Panc1 (cell line): Measurements from ENCODE around the gene TOGARAM2. TPM values are rescaled to one million over a fixed set of nuclear protein-coding genes. Genes with fewer than 3 reads are reported as not detected.

Source experiments
- ATAC-seq: fragments of 200-7000 bp; cut with Tn5 transposase; 2 replicates; pipeline ENCODE4 v1.9.1; 2020; ENCODE audit warnings: mild to moderate bottlenecking, moderate library complexity
- BruUV-seq: library from RNA; stranded (reverse); fragments of 400-500 nt; replicated peaks from 2 replicates; lab custom pipeline; 2021; lab: Mats Ljungman, UMichigan
- CTCF ChIA-PET: fragments of 300-600 bp; sonication (Branson Sonifier 250); formaldehyde crosslinking; loops from one replicate; lab custom pipeline; 2022; ENCODE audit warnings: antibody characterized with exemption; lab: Charles Lee
- POLR2A ChIA-PET: fragments of 300-600 bp; sonication (Branson Sonifier 250); formaldehyde crosslinking; loops from one replicate; lab custom pipeline; 2022; ENCODE audit warnings: antibody characterized with exemption; lab: Charles Lee
- DNase-seq: peaks from one replicate; pipeline ENCODE4 v3.0.0-alpha.2; 2010; ENCODE audit warnings: low read depth, low spot score
- H3K27ac ChIP-seq: 2 replicates; pipeline ENCODE4 v1.5.1; 2011; ENCODE audit warnings: mild to moderate bottlenecking, low read length, inconsistent platforms
- H3K27me3 ChIP-seq: fragments of 200-500 bp; sonication (Bioruptor generic); 2 replicates; pipeline ENCODE4 v1.6.0; 2014; ENCODE audit warnings: low read length, inconsistent platforms; ENCODE audit not compliant: control insufficient read depth, insufficient read depth
- H3K36me3 ChIP-seq: fragments of 200-500 bp; sonication (Bioruptor generic); 2 replicates; pipeline ENCODE4 v1.5.1; 2014; ENCODE audit warnings: inconsistent platforms, mild to moderate bottlenecking, low read length, moderate library complexity; ENCODE audit not compliant: control insufficient read depth, insufficient read depth
- H3K4me1 ChIP-seq: 2 replicates; pipeline ENCODE4 v1.5.1; 2011; ENCODE audit warnings: inconsistent platforms, mild to moderate bottlenecking, low read length, moderate library complexity; ENCODE audit not compliant: control insufficient read depth, insufficient read depth
- H3K4me3 ChIP-seq, 2 experiments: 2 replicates each; pipeline ENCODE4 v1.5.1; 2011 to 2012; ENCODE audit warnings: low read depth in 2 of 2, low read length in 2 of 2, mild to moderate bottlenecking in 2 of 2, inconsistent platforms in 1 of 2, moderate library complexity in 1 of 2
- H3K9me3 ChIP-seq: fragments of 200-500 bp; sonication (Bioruptor generic); 2 replicates; pipeline ENCODE4 v1.5.1; 2014; ENCODE audit warnings: low read depth, mild to moderate bottlenecking, inconsistent platforms, low read length, moderate library complexity; ENCODE audit not compliant: control insufficient read depth, insufficient read depth
- POLR2AphosphoS5 ChIP-seq: IDR thresholded peaks from 2 replicates; pipeline ENCODE4 v1.6.1; 2012; ENCODE audit warnings: mild to moderate bottlenecking, low read depth, low read length, moderate library complexity
- SIN3A ChIP-seq: IDR thresholded peaks from 2 replicates; pipeline ENCODE4 v1.6.1; 2012; ENCODE audit warnings: low read depth, mild to moderate bottlenecking, low read length, moderate library complexity, borderline replicate concordance; ENCODE audit not compliant: insufficient read depth
- TCF7L2 ChIP-seq: IDR thresholded peaks from 2 replicates; pipeline ENCODE4 v1.6.1; 2011; ENCODE audit warnings: mild to moderate bottlenecking, low read depth, low read length, inconsistent platforms
- in situ Hi-C: cut with HindIII; loops from 2 replicates; pipeline ENCODE4 v1.10.0; 2016; ENCODE audit warnings: low sequenced_read_pairs, low pct_unique_long_range_greater_than_20kb
- intact Hi-C: fragments of 100-400 bp; cut with micrococcal nuclease; formaldehyde crosslinking; loops from one replicate; pipeline ENCODE4 v1.10.0; 2022; ENCODE audit not compliant: unreplicated experiment
- total RNA-seq: library from RNA; stranded (reverse); gene quantifications from one replicate; pipeline ENCODE4 v1.2.1, GENCODE V29; 2021; ENCODE audit not compliant: unreplicated experiment
- TF ChIP-seq, protein P1 (sequence below): fragments of 450-650 bp; IDR thresholded peaks from 2 replicates; pipeline ENCODE4 v1.5.1; 2017; ENCODE audit warnings: mild to moderate bottlenecking
- TF ChIP-seq, protein P2 (sequence below), 2 experiments: IDR thresholded peaks; 2 replicates each; pipeline ENCODE4 v1.6.1; 2011 to 2012; ENCODE audit warnings: low read depth in 2 of 2, control low read depth in 1 of 2, low read length in 1 of 2, mild to moderate bottlenecking in 1 of 2, moderate library complexity in 1 of 2; ENCODE audit not compliant: insufficient read depth in 1 of 2

The TOGARAM2 gene
- total RNA-seq, 1 experiment from 2014 or later: 0.44 TPM

DNA sequence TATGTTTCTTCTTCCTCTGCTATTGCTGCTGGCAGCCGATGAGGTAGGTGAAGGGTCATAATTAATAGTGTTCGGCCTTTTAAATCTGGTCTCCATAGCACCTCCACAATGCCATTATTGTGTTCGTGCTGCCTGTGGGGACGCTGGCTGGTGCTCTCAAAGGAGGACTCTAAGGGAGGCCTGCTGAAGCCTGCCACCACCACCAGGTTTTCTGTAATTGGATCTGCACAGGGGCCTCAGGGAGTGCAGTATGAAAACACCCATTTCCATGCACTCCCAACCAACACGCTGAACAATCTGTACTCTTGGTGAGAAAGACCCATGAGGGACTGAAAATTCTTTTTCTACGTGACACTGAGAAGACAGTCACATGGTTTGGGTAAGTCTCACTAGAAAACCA is 116.5 kb downstream of the TOGARAM2 start:
- DNase-seq (no peak), ATAC-seq (no peak)
- Histone ChIP-seq H3K27me3 (no peaks in the 10 kb centered on the region), H3K27ac (no peak overlapping the region), H3K36me3 (no peaks in the 10 kb centered on the region), H3K4me1 (no peaks in the 10 kb centered on the region), H3K4me3 (no peak overlapping the region), H3K9me3 (no peaks in the 10 kb centered on the region)
- no TSS peak for BruUV-seq
- no peak for TF ChIP-seq POLR2AphosphoS5
- TF ChIP-seq, protein P1, sequence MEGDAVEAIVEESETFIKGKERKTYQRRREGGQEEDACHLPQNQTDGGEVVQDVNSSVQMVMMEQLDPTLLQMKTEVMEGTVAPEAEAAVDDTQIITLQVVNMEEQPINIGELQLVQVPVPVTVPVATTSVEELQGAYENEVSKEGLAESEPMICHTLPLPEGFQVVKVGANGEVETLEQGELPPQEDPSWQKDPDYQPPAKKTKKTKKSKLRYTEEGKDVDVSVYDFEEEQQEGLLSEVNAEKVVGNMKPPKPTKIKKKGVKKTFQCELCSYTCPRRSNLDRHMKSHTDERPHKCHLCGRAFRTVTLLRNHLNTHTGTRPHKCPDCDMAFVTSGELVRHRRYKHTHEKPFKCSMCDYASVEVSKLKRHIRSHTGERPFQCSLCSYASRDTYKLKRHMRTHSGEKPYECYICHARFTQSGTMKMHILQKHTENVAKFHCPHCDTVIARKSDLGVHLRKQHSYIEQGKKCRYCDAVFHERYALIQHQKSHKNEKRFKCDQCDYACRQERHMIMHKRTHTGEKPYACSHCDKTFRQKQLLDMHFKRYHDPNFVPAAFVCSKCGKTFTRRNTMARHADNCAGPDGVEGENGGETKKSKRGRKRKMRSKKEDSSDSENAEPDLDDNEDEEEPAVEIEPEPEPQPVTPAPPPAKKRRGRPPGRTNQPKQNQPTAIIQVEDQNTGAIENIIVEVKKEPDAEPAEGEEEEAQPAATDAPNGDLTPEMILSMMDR: no peak
- TF ChIP-seq, protein P2, sequence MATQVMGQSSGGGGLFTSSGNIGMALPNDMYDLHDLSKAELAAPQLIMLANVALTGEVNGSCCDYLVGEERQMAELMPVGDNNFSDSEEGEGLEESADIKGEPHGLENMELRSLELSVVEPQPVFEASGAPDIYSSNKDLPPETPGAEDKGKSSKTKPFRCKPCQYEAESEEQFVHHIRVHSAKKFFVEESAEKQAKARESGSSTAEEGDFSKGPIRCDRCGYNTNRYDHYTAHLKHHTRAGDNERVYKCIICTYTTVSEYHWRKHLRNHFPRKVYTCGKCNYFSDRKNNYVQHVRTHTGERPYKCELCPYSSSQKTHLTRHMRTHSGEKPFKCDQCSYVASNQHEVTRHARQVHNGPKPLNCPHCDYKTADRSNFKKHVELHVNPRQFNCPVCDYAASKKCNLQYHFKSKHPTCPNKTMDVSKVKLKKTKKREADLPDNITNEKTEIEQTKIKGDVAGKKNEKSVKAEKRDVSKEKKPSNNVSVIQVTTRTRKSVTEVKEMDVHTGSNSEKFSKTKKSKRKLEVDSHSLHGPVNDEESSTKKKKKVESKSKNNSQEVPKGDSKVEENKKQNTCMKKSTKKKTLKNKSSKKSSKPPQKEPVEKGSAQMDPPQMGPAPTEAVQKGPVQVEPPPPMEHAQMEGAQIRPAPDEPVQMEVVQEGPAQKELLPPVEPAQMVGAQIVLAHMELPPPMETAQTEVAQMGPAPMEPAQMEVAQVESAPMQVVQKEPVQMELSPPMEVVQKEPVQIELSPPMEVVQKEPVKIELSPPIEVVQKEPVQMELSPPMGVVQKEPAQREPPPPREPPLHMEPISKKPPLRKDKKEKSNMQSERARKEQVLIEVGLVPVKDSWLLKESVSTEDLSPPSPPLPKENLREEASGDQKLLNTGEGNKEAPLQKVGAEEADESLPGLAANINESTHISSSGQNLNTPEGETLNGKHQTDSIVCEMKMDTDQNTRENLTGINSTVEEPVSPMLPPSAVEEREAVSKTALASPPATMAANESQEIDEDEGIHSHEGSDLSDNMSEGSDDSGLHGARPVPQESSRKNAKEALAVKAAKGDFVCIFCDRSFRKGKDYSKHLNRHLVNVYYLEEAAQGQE (IDR thresholded peaks at IDR 0.05; ENCODE audit: insufficient read depth in 1 of 2, low read depth in 2 of 2, low read length in 1 of 2): no peak
- TF ChIP-seq SIN3A: no peak
- TF ChIP-seq TCF7L2: no peak
- CTCF ChIA-PET: no interaction called here
- POLR2A ChIA-PET: no interaction called here
- intact Hi-C loops (no loop called here), in situ Hi-C loops (no loop called here)

GRCh38 chr2:29100564-29100963 is 119.5 kb downstream of the TOGARAM2 start:
- no TSS peak for BruUV-seq
- POLR2A ChIA-PET: interaction anchor here (0.7 kb wide), 1 partner anchor 63 kb away, joined by 10 read pairs; no protein-coding TSS in a partner anchor
- intact Hi-C loops (no loop called here), in situ Hi-C loops (no loop called here)
- Histone ChIP-seq H3K9me3 (no peaks in the 10 kb centered on the region), H3K4me3 (no peak overlapping the region), H3K27ac (no peak overlapping the region), H3K27me3 (no peaks in the 10 kb centered on the region), H3K4me1 (peaks cover 3% of the 10 kb centered on the region; the same call in 1 of the 2 replicates), H3K36me3 (no peaks in the 10 kb centered on the region)
- DNase-seq (no peak), ATAC-seq (no peak)
- CTCF ChIA-PET: no interaction called here
- TF ChIP-seq POLR2AphosphoS5: no peak
- TF ChIP-seq, protein P1: no peak
- no peak for TF ChIP-seq TCF7L2
- TF ChIP-seq, protein P2 (IDR thresholded peaks at IDR 0.05; ENCODE audit: insufficient read depth in 1 of 2, low read depth in 2 of 2, low read length in 1 of 2): no peak
- no peak for TF ChIP-seq SIN3A

Other genes starting within 250 kb of the TOGARAM2 start
- 180 TPM for gene PPP1CB, start 229.5 kb upstream of the TOGARAM2 start, total RNA-seq
- 0.87 TPM for gene SPDYA, start 170.5 kb upstream of the TOGARAM2 start, total RNA-seq
- gene TRMT61B, start 111.0 kb upstream of the TOGARAM2 start, total RNA-seq: 14.3 TPM
- 86.5 TPM for gene WDR43, start 86.6 kb upstream of the TOGARAM2 start, total RNA-seq
- not detected for gene PCARE, start 93.2 kb downstream of the TOGARAM2 start, total RNA-seq
- gene CLIP4, start 134.1 kb downstream of the TOGARAM2 start, total RNA-seq: 43.0 TPM